ENCODE measurements around the gene KDR. TPM values are rescaled to one million over a fixed set of nuclear protein-coding genes. Genes with fewer than 3 reads are reported as not detected.

The KDR gene
- total RNA-seq, 4 donors from 2014 or later = 24.7 to 66.9 (median 33.4) TPM

DNA sequence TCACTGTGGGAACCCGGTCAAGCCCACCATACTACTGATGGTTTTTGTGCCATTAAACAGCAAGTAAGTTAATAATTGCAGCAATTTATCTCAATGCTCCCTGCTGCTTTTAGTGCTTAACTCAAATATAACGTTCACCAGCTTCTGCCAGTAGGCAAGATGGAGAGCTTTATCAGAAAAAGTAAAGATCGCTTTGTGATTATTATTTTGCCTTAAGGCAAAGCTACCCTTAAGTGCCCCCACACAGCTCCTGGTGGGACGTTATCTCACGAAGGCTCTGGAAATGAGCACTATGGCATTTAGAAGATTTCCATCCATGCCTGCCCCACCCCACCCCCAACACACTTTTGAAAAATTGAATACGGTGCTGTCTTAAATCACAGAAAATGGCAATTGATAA is 59.4 kb downstream of the KDR start:
- H3K27me3 ChIP-seq = no peaks in the 10 kb centered on the region
- no peak for ATAC-seq
- no peaks in the 10 kb centered on the region for H3K9me3 ChIP-seq
- 74 to 76% methylated on average over 5 to 6 of the region's 6 CpGs for WGBS, 2 donors (ENCODE audit: low coverage in 1 of 2)
- no peaks in the 10 kb centered on the region for H3K4me1 ChIP-seq
- no peak overlapping the region for H3K27ac ChIP-seq
- TF ChIP-seq, protein P1, sequence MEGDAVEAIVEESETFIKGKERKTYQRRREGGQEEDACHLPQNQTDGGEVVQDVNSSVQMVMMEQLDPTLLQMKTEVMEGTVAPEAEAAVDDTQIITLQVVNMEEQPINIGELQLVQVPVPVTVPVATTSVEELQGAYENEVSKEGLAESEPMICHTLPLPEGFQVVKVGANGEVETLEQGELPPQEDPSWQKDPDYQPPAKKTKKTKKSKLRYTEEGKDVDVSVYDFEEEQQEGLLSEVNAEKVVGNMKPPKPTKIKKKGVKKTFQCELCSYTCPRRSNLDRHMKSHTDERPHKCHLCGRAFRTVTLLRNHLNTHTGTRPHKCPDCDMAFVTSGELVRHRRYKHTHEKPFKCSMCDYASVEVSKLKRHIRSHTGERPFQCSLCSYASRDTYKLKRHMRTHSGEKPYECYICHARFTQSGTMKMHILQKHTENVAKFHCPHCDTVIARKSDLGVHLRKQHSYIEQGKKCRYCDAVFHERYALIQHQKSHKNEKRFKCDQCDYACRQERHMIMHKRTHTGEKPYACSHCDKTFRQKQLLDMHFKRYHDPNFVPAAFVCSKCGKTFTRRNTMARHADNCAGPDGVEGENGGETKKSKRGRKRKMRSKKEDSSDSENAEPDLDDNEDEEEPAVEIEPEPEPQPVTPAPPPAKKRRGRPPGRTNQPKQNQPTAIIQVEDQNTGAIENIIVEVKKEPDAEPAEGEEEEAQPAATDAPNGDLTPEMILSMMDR (IDR thresholded peaks at IDR 0.05) = no peak
- no peak for TF ChIP-seq POLR2A (IDR thresholded peaks at IDR 0.05)
- no peak for TF ChIP-seq EP300 (IDR thresholded peaks at IDR 0.05)
- TF ChIP-seq POLR2AphosphoS5 (IDR thresholded peaks at IDR 0.05) = no peak
- no peaks in the 10 kb centered on the region for H3K36me3 ChIP-seq
- H3K4me3 ChIP-seq = no peak overlapping the region

DNA sequence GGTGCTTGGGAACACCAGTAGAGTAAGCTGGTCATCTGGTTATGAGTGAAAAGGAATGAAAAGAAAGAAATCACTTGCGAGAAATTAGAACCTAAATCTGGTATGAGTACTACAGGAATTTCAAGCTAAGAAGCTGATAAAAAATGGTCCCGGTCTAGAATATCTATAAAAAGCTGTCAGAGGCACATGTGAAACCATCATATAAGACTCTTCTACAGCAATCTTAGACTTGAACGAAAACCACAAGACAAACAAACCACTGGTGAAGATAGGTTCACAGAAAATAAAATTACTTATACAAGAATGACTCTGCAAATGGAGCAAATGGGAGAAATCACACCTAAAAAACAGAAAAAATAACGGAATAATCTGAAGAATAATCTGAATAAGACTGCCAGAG is 69.9 kb downstream of the KDR start:
- WGBS, 2 donors (ENCODE audit: low coverage in 1 of 2) = 72 to 74% methylated on average over 3 to 4 of the region's 4 CpGs
- Histone ChIP-seq H3K4me3 (no peak overlapping the region), H3K9me3 (peaks cover 0 to 7% (median 0%) of the 10 kb centered on the region in 3 donors), H3K36me3 (no peaks in the 10 kb centered on the region), H3K27me3 (no peaks in the 10 kb centered on the region), H3K4me1 (no peaks in the 10 kb centered on the region), H3K27ac (no peak overlapping the region)
- ATAC-seq = no peak
- TF ChIP-seq EP300 (IDR thresholded peaks at IDR 0.05) (no peak), POLR2AphosphoS5 (IDR thresholded peaks at IDR 0.05) (no peak), POLR2A (IDR thresholded peaks at IDR 0.05) (no peak)
- TF ChIP-seq, protein P1 (IDR thresholded peaks at IDR 0.05) = no peak

DNA sequence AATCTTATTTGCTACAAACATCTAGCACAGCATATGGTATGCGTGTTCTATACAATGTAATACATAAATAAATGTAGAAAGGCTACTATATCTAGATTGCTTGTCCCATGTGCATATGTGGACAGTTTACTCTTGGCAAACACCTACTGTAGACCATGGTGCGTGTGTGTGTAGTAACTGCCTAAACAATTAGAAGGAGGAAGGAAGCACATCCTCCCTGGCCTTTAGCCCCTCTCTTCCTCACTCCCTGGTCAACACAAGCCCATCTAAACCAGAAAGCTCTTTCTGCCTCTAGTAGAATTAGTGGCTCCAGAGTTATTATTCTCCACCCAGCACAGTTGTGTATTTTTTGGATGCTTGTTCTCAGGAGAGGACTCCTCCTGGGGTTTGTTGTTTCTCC is 73.9 kb downstream of the KDR start:
- H3K27me3 ChIP-seq = no peaks in the 10 kb centered on the region
- no peak for ATAC-seq
- no peaks in the 10 kb centered on the region for H3K36me3 ChIP-seq
- no peak overlapping the region for H3K27ac ChIP-seq
- H3K9me3 ChIP-seq = peaks cover 0 to 12% (median 0%) of the 10 kb centered on the region in 3 donors
- 74 to 75% methylated on average over 2 of the region's 2 CpGs for WGBS, 2 donors (ENCODE audit: low coverage in 1 of 2)
- no peaks in the 10 kb centered on the region for H3K4me1 ChIP-seq
- no peak overlapping the region for H3K4me3 ChIP-seq
- TF ChIP-seq POLR2A (IDR thresholded peaks at IDR 0.05) (no peak), POLR2AphosphoS5 (IDR thresholded peaks at IDR 0.05) (no peak), EP300 (IDR thresholded peaks at IDR 0.05) (no peak)
- TF ChIP-seq, protein P1 (IDR thresholded peaks at IDR 0.05) = no peak

DNA sequence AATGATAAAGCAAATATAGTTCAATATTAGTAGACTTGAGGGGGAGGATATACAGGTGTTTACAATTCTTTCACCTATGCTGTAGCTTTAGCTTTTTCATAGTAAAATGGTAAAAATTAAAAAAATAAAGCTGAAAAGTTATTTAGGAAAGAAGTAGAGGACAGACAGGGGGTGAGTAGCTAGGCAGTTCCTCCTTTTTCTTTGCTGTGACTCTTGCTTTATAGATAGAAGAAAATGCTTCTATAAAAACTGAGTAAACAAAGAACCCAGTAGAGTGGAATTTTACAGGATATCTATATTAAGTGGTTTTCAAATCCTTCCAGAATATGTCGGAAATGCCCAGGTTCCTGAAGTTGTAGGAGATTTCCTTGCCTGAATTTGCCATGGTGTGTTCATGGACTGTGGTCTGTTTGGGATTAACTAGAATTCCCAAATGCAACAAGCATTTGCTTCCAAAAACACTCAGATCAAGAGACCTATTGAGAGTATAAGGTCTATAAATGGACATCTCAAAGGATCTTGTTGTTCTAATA is 74.9 kb downstream of the KDR start:
- Histone ChIP-seq H3K27ac (peak overlapping the region in 1 of 4 donors; percentile 26), H3K4me3 (no peak overlapping the region), H3K9me3 (peaks cover 0 to 10% (median 0%) of the 10 kb centered on the region in 3 donors), H3K27me3 (no peaks in the 10 kb centered on the region), H3K36me3 (no peaks in the 10 kb centered on the region), H3K4me1 (no peaks in the 10 kb centered on the region)
- no peak for TF ChIP-seq POLR2AphosphoS5 (IDR thresholded peaks at IDR 0.05)
- TF ChIP-seq, protein P1 (IDR thresholded peaks at IDR 0.05) = no peak
- no peak for TF ChIP-seq EP300 (IDR thresholded peaks at IDR 0.05)
- TF ChIP-seq POLR2A (IDR thresholded peaks at IDR 0.05) = no peak
- no peak for ATAC-seq
- WGBS, 2 donors (ENCODE audit: low coverage in 1 of 2) = 69 to 78% methylated on average over 1 of the region's 1 CpG

DNA sequence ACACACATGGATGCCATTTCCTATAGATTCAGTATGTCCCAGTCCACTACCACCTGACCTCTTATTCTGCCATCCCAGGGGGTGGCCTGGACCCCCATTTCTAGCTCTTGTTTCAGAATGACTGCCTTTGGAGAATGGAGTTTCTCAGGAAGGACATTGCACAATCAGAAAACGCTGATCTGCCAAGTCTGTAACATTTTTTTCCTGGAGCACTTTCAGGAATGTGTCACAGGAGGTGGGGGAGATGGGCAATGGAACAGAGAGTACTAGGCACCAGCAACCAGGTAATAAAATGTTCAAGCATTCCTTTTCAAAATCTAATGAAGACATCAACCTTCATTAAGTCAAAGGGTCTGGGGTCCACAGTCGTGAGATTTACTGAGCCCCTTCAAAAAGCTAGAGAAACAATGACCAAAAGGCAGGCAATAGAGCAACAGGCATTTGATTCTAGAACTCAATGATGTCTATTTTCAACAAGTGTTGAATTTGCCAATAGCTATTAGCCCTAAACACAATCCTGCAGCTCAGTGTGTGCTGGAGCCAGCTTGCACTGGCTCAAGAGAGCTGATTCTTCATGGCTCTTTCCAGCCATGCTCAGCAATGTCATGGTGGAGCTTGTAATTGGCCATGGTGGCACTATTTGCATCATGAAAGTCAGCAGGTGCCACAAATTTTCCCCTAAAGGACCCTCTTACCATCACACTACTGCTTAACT is 87.1 kb downstream of the KDR start:
- no peak overlapping the region for H3K4me3 ChIP-seq

More for the DNA sequence above, 87.1 kb downstream of the KDR start:
- Histone ChIP-seq H3K4me1 (peaks cover 21 to 73% (median 29%) of the 10 kb centered on the region in 3 donors), H3K36me3 (no peaks in the 10 kb centered on the region), H3K9me3 (peaks cover 0 to 9% (median 0%) of the 10 kb centered on the region in 3 donors), H3K27me3 (no peaks in the 10 kb centered on the region), H3K27ac (peak overlapping the region; percentile 77 to 87 (median 86))
- peak; percentile 92 for ATAC-seq
- TF ChIP-seq EP300 (IDR thresholded peaks at IDR 0.05) (no peak), POLR2AphosphoS5 (IDR thresholded peaks at IDR 0.05) (peak; percentile 85)
- TF ChIP-seq, protein P1 (IDR thresholded peaks at IDR 0.05) = no peak
- 17 to 27% methylated on average over 2 of the region's 2 CpGs for WGBS, 2 donors (ENCODE audit: low coverage in 1 of 2)

Measured in gastroesophageal sphincter (tissue), 4 donors.